Endometrial microvascular endothelial cells (primary cell): ENCODE results near the gene AGBL4. TPM values are rescaled to one million over a fixed set of nuclear protein-coding genes. Genes with fewer than 3 reads are reported as not detected.
"Not testable (repeated sequence)": the region's sequence is repeated elsewhere in the genome, so short reads cannot be mapped to it uniquely, and the experiment has no call there.

ENCODE experiments used
- in situ Hi-C: cut with HindIII; loops from 2 replicates; pipeline ENCODE4 v1.10.0; 2017; ENCODE audit warnings: low sequenced_read_pairs, low pct_unique_long_range_greater_than_20kb; ENCODE audit errors: inconsistent ontology term
- total RNA-seq: library from RNA; depleted of rRNA; stranded (reverse); fragments of >200 nt; gene quantifications from one replicate; pipeline ENCODE4 v1.2.3, GENCODE V29; 2015; ENCODE audit errors: inconsistent ontology term

Gene AGBL4
- total RNA-seq, 1 donor from 2014 or later: not detected

DNA sequence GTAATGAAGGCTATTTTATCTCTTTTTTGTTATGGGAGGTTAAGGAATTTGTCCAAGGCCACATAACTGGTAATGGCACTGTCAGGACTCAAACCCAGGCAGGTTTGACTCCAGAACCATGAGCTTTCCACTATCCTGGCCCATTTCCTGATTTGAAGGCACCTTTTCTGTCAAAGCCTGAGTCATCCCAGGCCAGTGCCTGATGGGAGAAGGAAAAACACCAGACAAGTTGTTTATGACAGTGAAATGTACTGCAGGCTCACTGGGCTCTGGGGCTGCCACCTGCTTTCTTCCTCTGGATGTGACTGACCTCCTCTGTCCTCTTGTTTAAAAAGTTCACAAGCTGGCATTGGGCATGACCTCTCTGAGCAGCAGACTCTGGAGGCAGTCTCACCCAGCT lies 1479.9 kb downstream of the AGBL4 start:
- in situ Hi-C loops: no loop called here

DNA sequence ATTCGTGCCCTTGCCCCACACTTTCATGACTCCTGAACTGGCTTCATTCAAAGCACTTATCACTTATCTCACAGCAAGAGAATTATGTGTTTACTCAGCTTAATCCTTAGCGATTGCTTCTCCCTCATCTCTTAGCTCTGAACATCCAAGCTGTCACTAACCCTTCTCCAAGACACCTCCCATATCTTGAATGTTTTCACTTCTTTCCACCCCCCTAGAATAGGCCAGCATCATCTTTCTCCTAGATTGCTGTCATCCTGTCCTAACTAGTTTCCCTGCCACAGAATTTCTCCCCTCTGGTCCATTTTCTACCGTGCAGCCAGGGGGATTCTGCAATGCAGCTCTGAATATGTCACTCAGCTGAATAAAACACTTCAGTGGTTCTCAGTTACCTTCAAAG lies 1483.2 kb downstream of the AGBL4 start:
- in situ Hi-C loops: no loop called here

DNA sequence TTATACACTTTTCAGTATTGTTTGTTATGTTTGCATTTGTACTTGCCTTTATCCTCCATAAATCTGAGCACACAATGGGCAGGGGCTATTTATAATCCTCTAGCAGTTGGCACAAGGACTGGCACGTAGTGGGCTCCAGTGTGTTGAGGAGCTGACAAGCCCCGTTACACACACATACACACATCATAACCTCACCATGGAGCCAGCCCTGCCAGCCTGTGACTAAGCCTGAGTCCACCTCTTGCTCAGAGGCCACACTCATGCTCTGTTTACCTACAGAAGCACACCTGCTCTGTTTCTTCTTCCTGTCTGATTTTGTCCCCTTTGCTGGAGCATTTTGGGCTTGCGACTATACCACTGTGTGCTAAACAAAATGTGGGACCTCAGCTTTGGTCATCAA lies 1487.3 kb downstream of the AGBL4 start:
- in situ Hi-C loops: no loop called here

DNA sequence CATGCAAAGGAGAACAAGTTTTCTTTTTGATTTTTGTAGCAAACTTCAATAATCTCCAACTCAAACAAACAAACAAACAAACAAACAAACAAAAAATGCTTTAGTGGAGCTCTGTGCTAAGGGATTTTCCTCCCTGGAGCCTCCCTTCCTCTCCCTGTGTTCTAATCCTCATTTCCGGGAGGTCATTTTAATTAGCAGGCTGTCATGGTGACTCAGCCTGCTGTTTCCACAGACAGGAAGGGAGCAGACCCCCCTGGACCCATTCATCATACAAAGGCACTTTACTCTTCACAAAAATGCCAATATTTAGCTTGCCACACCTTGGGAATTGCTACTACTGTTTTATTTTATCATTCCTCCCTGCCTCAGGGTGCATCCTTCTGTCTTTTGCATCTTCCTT lies 1490.8 kb downstream of the AGBL4 start:
- in situ Hi-C loops: no loop called here

DNA sequence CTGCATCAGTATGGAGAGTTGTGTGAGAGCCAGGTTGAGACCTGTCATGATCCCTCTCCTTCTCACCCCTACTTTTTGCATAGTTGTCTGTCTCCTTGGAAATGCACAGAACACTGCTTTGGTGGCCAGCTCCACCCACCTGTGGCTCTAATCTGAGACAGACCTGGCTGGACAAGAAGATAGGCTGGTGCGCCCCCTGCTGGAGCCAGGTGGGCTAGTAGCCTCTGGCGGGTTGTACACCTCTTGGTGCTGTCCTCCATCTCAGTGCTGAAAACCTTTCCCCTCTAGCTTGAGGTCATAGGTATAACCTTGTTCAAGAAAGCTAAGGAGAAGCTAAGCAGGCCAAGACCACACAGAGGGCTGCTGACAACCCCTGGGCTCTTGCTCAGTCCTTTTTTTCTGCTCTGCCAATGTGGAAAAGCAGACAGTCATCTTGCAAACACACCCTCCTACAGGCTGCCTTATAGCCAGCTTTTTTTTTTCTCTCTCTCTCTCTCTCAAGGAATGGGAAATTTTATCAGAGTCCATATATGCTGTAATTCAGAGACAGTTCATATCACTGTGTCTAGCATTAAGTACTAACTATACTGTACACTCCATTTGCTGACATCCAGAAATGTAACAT lies 1492.9 kb downstream of the AGBL4 start:
- in situ Hi-C loops: no loop called here

DNA sequence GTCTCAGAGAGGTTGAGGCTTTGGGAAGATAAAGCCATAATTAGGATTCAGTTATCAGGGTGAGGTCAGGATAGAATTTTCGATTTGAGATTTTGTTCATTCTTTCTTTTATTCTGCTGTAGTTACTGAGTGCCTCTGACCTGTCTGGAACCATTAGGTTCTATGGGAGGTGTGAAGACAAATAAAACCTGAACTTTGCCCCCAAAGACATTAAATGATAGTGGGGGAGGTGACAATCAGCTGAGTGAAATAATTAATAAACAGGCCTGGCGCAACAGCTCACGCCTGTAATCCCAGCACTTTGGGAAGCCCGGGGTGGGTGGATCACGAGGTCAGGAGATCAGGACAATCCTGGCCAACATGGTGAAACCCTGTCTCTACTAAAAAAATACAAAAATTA lies 1496.7 kb downstream of the AGBL4 start:
- in situ Hi-C loops: no loop called here

DNA sequence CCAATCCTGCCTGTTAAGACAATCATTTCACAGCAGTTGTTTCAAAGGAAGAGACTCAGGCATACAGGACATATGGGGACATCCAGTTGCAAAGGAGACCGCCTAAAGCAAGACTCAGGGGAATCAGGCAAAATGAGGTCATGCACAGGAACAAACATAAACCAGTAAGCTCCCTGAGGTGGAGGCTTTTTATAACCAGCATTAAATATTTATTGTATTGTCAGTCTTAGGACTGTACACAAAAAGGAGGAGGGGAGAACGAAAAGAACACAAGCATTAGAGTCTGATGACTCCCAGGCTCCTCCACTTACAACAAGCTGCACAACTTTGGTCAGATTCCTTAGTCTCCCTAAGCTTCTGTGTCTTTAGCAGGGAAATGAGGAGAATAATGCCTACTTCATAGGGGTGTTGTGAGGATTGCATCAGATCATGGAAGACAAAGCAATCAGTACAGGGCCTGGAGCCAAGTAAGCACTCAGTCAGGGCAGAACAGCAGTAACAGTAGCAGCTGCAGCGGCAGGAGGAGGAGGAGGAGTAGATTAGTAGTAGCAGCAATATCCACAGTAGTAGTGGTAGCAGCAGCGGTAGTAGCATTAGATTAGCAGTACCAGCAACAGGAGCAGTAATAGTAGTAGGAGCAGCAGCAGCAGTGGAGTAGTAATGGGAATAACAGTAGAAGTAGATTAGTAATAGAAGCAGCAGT lies 1497.6 kb downstream of the AGBL4 start:
- in situ Hi-C loops: no loop called here

DNA sequence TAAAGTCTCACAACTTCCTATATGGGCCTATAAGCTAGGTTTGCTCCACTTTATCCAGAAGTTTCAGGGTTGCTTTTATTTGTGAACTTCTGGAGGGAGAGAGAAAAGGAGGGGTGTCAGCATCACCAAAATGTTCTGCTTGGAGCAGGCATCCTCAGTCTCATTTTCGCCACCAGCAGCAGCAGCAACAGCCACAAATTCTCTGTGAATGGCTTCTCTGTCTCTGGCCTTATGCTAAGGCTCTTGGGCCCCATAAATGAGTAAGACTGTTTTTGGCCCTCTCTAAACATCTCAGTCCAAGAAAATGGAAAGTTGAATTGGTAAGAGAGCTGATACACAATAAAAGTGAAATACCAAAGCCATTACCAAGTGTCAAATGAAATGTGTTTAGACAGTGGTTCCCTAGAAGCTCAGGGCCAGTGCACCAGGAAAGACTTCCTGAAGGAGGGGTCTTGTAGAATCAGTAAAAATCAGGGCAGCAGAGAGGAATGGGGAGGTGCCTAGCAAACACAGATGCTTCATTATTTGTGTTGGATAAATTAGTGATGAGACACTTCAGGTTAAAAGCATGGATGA lies 1498.8 kb downstream of the AGBL4 start:
- in situ Hi-C loops: no loop called here

DNA sequence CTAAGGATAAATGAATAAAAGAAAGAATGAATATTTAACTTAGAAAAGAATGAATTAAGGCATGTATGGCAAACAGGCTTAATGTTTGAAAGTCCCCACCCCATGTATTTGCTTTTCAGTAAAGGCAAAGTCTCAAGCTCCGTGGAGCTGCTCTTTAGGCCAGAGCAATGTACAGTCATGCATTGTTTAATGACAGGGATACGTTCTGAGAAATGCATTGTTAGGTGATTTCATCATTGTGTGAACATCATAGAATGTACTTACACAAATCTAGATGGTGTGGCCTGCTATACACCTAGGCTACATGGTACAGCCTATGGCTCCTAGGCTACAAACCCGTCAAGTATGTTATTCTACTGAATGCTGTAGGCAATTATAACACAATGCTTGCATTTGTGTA lies 1500.2 kb downstream of the AGBL4 start:
- in situ Hi-C loops: no loop called here

DNA sequence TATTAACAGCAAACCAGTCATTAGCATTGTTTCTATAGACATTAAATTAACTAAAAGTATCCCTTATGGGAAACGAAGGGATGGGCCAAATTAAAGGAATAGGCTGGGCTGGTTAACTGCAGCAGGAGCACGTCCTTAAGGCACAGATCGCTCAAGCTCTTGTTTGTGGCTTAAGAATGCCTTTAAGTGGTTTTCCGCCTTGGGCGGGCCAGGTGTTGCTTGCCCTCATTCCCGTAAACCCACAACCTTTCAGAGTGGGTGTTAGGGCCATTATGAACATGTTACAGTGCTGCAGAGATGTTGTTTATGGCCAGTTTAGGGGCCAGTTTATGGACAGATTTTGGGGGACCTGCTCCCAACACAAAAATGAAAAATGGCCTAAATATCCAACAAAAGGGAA lies 1503.9 kb downstream of the AGBL4 start:
- in situ Hi-C loops: not testable (repeated sequence)

DNA sequence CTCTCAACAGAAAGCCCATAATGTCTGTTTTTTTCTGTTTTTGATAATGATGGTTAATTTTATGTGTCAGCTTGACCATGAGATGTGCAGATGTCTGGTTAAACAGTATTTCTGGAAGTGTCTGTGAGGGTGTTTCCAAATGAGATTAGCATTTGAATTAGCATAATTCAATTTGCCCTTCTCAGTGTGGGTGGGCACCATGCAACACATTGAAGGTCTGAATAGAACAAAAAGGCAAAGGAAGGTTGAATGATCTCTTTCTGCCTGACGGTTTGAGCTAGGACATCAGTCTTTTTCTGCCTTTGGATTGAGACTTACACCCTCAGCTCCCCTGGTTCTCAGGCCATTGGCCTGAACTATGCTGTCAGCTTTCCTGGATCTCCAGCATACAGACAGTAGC lies 1516.9 kb downstream of the AGBL4 start:
- in situ Hi-C loops: no loop called here

DNA sequence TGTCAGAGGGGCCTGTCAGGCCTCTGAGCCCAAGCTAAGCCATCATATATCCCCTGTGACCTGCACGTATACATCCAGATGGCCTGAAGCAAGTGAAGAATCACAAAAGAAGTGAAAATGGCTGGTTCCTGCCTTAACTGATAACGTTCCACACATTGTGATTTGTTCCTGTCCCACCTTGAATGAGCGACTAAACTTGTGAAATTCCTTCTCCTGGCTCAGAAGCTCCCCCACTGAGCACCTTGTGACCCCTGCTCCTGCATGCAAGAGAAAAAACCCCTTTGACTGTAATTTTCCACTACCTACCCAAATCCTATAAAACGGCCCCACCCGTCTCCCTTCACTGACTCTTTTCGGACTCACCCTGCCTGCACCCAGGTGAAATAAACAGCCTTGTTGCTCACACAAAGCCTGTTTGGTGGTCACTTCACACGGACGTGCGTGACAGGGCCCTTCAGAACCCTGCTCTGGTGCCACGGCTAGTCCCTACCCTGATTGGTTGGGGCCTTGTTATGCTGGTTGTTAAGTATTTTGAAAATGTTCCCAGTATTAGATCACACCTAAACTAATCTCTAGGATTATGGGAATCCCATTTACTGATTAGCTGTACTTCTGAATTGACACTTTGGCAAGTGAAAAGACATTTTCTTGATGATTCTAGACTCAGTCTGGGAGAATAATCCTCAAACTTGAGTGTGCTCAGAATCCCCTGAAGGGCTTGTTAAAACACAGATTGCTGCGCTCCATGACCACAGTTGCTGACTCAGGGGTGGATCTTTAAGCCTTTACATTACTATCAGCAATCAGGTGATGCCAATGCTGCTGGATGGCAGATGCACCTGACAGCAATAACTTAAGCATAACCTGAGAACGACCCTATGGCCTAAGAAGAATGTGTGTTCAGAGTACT lies 1523.0 kb downstream of the AGBL4 start:
- in situ Hi-C loops: no loop called here

DNA sequence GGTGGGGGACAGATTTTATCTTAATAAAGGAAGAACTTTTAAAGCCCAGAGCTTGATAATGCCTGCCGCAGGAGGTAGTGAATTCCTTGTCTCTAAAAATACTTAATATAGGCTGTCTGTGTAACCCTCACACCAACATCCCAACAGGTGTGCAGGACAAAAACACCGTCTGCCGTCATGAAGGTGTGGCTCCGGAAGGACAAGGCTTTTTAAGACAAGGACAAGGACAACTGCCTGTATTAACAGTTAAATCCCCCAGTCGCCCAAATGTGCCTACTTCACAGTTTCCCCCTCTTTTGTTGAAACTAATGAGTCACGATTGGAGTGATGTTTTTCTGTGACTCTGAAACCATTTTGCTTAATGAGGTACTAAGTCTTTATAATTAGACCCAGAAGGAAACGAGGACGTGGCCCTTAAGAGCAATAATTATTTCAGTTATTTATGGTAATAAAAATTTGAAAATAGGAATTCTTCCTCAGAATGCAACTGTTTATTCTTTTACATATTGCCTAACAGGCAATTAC lies 1524.5 kb downstream of the AGBL4 start:
- in situ Hi-C loops: no loop called here

DNA sequence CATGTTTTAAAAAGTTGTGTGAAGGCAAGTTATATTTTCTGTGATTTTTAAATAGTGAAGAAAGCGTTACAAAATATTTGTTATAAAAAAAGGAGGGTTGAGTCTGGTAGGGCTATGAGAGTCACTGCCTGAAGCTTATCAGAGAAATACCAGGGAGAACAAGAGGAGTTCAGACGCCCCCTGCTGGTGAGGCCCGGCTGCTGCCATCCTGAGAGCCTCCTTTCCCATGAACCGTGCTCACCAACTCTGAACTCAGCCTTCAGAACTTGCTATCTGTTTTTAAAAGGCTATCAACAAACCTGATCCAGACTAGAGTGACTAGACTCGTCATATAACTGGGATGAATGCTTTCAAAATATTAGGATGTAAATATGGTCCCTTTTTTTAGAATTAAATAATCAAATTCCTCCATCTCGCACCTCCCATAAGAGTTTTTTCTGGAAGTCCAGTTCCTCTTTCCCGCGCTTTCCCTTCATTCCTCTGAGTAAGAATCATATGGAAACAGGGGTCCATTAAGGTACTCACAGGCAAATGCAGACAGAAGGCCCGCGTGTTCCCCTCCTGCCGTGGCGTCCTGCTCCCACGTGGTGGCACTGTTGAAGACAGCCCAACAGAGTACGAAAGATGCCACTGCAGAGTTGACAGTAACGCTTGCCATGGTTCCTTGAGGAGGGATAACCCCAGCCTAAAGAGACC lies 1525.5 kb downstream of the AGBL4 start:
- in situ Hi-C loops: no loop called here

DNA sequence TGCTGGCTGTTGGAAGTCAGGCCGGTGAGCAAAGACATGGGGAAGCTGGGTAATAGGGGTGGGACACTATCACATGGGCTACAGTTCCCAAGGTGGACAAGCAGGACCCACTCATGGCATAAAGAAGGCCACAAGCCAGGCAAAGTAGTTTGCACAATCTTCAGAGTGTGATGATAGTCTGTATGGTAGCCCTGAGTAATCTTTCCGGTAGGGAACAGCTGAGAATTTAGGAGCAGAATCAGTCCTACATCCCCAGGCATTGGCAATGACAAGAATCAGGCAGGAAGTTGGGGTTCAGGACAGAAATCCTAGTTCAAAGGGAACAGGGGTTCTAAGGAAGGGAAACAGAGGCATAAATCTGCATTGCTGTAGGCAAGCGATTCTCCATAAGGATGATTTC lies 1527.8 kb downstream of the AGBL4 start:
- in situ Hi-C loops: no loop called here

DNA sequence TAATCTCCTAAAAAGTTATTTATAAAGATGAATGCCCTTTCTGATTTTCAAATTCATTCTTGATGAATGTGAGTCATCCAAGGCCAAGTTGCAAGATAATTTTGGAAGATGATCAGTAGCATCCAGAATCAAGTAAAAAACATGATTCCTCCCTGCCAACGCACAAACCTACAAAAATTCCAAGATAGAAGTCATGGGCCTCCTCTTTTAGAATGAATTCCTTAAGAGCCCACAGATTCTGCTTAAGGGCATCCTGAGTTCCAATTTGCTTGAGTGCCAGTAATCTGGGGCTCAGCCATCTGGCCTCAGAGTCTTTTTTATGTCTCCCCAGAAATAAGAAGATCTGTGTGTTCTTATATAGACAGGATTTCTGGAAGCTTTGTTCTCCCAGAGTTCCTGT lies 1528.6 kb downstream of the AGBL4 start:
- in situ Hi-C loops: no loop called here

DNA sequence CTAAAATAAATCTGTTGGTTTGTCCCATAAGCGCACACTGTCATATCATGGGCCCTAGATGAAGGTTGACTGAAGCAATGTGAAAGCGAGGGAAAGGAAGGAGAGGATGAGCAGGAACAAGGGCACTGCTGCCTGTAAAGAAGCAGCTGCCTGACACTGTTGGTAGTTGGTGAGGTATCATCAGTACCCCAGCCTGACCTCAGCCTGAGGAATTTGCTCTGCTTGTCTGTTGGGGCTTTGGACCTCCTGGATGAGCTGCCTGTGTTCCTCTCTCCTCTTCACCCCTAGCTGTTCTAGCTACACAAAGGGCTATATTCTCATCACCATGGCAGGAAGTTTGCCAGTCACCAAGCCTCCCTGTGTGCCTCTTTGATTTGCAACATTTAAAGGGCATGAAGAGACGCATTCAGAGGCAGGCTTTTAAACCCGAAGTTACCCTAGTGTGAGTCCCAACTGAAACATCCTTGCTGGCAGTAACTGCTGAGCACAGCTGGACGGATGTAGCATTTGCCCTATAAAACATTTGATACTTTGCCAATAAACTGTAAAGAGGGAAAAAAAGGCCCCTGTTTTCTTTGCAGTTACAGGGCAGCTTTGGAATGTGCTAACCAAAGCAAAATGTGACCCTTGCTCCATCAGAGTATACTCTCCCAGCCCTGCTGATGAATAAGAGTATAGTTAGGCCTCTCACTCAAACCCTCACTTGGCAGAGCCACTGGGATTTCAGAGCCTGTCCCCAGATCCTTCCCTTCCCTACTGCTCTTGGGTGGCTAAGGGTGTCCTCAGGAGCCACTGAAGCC lies 1529.6 kb downstream of the AGBL4 start:
- in situ Hi-C loops: no loop called here

DNA sequence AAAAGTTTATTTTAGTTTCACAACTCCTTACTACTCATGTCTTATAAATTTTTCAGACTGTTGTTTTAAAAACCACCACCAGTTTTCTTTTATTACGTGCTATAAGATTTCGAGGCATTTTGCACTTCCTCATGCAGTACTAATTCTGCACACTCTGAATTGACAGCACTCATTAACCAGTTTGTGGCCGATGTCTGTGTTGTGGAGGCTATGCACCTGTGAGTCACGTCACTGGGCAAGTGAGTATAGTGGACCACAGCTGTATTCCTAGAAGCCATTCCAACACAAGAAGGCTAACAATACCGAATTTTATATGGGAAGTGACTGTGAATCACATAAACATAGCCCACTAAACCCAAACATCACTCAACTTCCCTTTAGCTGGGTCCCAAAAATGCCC lies 1530.7 kb downstream of the AGBL4 start:
- in situ Hi-C loops: no loop called here
